Central memory CD8-positive, alpha-beta T cell (primary cell): ENCODE results near the gene ORM1.
A peak's percentile ranks its signal among the peaks of the same experiment; 100 is the strongest.

Experiments
- ATAC-seq: fragments of 150-1000 bp; cut with Tn5 transposase; replicated peaks from 2 replicates; pipeline ENCODE4 v1.10.0; 2022; ENCODE audit warnings: mild to moderate bottlenecking, moderate FRiP score, moderate number of reproducible peaks; ENCODE audit not compliant: poor library complexity, severe bottlenecking; ENCODE audit errors: extremely low read depth
- DNase-seq, 2 donors: peaks; one replicate each; pipeline ENCODE4 v3.0.0; 2021; ENCODE audit warnings: low spot score in 2 of 2
- H3K27ac Mint-ChIP-seq: one replicate; pipeline ENCODE4 v1.8.0; 2022; ENCODE audit warnings: low read depth, mild to moderate bottlenecking, moderate library complexity, mixed read lengths
- H3K27me3 Mint-ChIP-seq: one replicate; pipeline ENCODE4 v1.8.0; 2022; ENCODE audit warnings: mixed read lengths
- H3K36me3 Mint-ChIP-seq: one replicate; pipeline ENCODE4 v1.8.0; 2022; ENCODE audit warnings: mild to moderate bottlenecking, moderate library complexity, mixed read lengths; ENCODE audit not compliant: insufficient read depth
- H3K4me1 Mint-ChIP-seq: one replicate; pipeline ENCODE4 v1.8.0; 2022; ENCODE audit warnings: mixed read lengths
- H3K4me3 Mint-ChIP-seq: one replicate; pipeline ENCODE4 v1.8.0; 2022; ENCODE audit warnings: mild to moderate bottlenecking, moderate library complexity, mixed read lengths
- H3K9me3 Mint-ChIP-seq: one replicate; pipeline ENCODE4 v1.8.0; 2022; ENCODE audit warnings: mixed read lengths

Gene ORM1

GRCh38 chr9:114338187-114338586, 15.3 kb downstream of the ORM1 start:
- no peaks in the 10 kb centered on the region for H3K27me3 Mint-ChIP-seq
- H3K4me1 Mint-ChIP-seq = peaks cover 18% of the 10 kb centered on the region
- no peak overlapping the region for H3K27ac Mint-ChIP-seq
- peaks cover 74% of the 10 kb centered on the region for H3K36me3 Mint-ChIP-seq
- no peaks in the 10 kb centered on the region for H3K9me3 Mint-ChIP-seq
- ATAC-seq = no peak
- no peak for DNase-seq
- no peak overlapping the region for H3K4me3 Mint-ChIP-seq

DNA sequence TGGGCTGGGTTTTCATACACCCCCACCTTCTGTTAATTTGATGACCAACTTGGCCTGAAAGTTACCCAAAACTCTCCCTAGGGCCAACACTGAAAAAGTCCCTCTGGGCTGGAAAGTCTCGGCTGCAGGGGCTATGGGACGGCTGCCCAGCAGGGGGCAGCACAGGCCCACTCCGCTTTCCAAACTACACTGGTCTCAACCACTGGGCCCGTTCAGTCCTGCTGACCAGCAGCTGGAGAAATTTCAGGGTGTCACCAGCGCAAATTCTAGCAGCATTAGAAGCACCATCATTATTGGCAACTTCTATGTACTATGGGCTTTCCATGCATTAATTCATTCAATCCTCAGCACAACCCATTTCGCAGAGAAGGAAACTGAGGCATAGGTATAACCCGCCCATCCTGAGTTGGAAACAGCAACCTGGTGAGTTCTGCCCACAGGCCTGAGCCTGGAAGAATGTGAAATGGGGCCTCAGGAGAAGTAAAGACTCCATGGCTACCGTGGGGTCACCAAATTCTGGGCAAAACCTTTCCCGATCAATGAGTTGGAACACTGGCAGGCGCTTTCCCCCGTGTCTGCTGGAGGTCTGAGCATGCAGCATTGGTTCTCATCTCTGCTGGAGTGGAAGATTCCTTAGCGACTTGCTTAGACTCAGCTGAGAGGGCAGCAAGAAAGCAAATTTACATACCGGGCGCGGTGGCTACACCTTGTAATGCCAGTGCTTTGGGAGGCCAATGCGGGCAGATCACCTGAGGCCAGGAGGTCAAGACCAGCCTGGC, 16.4 kb downstream of the ORM1 start:
- ATAC-seq = peak; percentile 38
- DNase-seq = peak; percentile 27 to 43
- no peaks in the 10 kb centered on the region for H3K27me3 Mint-ChIP-seq
- H3K4me3 Mint-ChIP-seq = no peak overlapping the region
- H3K27ac Mint-ChIP-seq = peak overlapping the region; percentile 49
- H3K36me3 Mint-ChIP-seq = peaks cover 83% of the 10 kb centered on the region
- H3K4me1 Mint-ChIP-seq = peaks cover 24% of the 10 kb centered on the region
- H3K9me3 Mint-ChIP-seq = no peaks in the 10 kb centered on the region

DNA sequence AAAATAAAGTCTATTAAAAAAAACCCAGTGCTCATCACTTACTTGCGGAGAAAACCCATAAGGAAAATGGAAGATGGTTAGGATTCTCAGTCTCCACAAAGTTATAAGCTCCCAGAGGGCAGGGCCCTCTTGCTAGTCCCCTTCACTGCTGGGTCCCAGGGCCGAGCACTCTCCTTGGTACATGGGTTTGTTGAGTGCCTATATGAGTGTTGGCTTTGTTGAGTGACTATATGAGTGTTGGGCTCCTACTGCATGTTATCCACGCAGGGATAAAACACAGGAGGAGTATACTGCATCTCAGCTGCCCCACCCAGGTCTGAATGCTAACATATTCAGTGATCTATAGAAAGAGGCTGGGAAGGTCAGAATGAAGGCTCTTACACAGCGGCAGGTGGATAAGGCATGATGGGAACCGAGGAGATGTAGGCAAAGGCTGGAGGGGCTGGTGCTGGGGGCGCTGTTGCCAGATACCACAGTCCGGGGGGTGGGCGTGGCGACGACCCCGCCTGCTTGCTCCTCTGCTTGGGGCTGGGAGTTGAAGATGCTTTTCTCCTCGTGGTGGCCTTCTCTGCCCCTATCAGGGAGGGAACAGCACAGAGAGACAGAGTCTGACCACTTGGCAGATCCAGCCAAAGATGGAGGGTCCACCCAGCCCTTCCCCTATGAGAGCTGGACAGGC, 18.4 kb downstream of the ORM1 start:
- Mint-ChIP-seq H3K27ac (peak overlapping the region; percentile 85), H3K4me1 (peaks cover 24% of the 10 kb centered on the region), H3K36me3 (peaks cover 83% of the 10 kb centered on the region), H3K9me3 (no peaks in the 10 kb centered on the region), H3K27me3 (no peaks in the 10 kb centered on the region), H3K4me3 (no peak overlapping the region)
- DNase-seq (no peak), ATAC-seq (no peak)

- Mint-ChIP-seq H3K9me3 (no peaks in the 10 kb centered on the region), H3K36me3 (peaks cover 84% of the 10 kb centered on the region), H3K4me3 (no peak overlapping the region), H3K27me3 (no peaks in the 10 kb centered on the region), H3K27ac (peak overlapping the region; percentile 85), H3K4me1 (peaks cover 24% of the 10 kb centered on the region)
- DNase-seq (no peak), ATAC-seq (no peak)
Measured at GRCh38 chr9:114341991-114342390, 19.1 kb downstream of the ORM1 start.

DNA sequence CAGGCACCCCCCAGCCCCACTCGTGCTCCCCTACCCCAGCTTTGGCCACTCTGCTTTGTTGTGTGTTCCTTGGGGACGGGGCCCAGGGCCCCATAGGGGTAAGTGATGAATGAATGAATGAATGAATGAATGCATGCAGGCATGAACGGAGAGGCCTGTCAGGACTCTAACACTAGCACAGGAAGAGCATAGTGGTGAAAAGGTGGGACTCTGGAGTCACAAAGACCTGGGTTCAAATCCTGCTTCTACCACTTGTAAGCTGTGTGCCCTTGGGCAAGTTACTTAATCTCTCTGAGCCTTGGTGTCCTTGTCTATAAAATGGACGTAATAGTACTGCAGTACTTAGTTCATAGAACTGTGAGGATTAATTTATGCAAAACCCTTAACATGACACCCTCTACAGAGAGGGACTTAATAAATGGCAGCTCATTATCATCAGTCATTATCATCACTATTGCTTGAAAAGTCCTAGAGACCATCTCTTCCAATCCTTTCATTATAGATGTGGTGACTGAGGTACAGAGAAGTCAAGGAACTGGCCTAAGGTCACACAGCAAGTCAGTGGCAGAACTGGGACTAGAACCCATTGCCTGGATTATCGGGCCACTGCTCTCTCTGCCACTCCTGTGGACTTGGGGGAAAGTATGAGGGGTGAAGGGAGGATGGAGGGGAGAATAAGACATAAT, 20.0 kb downstream of the ORM1 start:
- Mint-ChIP-seq H3K4me3 (no peak overlapping the region), H3K4me1 (peaks cover 24% of the 10 kb centered on the region), H3K9me3 (no peaks in the 10 kb centered on the region), H3K27ac (peak overlapping the region; percentile 32), H3K27me3 (no peaks in the 10 kb centered on the region), H3K36me3 (peaks cover 84% of the 10 kb centered on the region)
- DNase-seq = no peak
- ATAC-seq = no peak

DNA sequence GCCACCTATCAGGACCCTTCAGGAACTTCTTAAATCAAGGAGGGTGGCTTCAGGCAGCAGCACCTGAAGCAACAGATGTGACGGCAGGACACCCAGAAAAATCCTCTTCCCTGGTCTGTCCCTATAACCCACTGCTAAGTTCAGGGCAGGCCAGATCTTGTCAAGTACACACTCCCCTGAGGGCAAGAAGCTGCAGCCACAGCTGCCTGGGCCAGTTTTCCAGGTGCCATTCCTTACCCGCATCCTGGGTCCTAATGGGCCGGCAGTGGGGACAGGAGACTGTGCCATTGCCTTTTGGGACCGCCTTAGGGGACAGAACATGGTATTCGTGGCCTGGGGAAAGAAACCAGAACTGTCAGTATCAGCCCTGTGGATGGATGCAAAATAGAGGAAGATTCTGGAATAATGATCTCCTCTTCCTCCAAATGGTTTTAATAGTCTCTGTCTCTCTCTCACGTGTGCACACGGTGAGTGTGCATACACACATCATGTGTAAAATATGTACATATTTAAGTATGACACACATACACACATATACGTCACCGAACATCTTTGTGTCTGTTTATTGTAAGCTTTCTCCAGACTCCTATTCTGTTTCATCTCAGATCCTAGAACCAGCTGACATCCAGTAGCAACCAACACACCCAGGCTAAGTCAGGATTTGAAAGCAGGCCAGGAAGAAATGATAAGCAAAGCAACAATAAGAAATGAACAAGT, 20.7 kb downstream of the ORM1 start:
- peaks cover 86% of the 10 kb centered on the region for H3K36me3 Mint-ChIP-seq
- ATAC-seq (no peak), DNase-seq (no peak)
- no peak overlapping the region for H3K4me3 Mint-ChIP-seq
- no peaks in the 10 kb centered on the region for H3K9me3 Mint-ChIP-seq
- peaks cover 31% of the 10 kb centered on the region for H3K4me1 Mint-ChIP-seq
- H3K27me3 Mint-ChIP-seq = no peaks in the 10 kb centered on the region
- H3K27ac Mint-ChIP-seq = peak overlapping the region; percentile 80

DNA sequence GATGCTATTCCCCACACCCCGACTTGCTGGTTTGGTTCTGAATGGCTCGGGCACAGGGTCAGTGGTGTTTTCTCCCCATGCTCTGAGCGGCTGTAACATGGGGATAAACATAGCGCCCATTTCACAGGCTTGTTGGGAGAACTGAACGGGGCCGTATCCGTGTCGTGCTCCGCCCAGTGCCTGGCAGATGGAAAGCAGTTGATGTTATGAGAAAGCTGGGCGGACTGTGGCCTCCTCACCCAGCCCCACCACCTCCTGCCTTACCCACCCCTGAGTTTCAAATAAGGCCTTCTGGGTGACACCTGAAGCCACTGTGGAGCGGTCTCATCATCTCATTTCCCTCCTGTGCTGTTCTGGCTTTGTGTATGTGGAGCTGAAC, 21.3 kb downstream of the ORM1 start:
- peaks cover 87% of the 10 kb centered on the region for H3K36me3 Mint-ChIP-seq
- ATAC-seq = no peak
- no peaks in the 10 kb centered on the region for H3K9me3 Mint-ChIP-seq
- no peak for DNase-seq
- no peaks in the 10 kb centered on the region for H3K27me3 Mint-ChIP-seq
- peak overlapping the region; percentile 80 for H3K27ac Mint-ChIP-seq
- no peak overlapping the region for H3K4me3 Mint-ChIP-seq
- peaks cover 37% of the 10 kb centered on the region for H3K4me1 Mint-ChIP-seq

GRCh38 chr9:114344692-114345091, 21.8 kb downstream of the ORM1 start:
- ATAC-seq (no peak), DNase-seq (no peak)

GRCh38 chr9:114345493-114346065, 22.7 kb downstream of the ORM1 start:
- H3K27me3 Mint-ChIP-seq = no peaks in the 10 kb centered on the region
- no peak overlapping the region for H3K27ac Mint-ChIP-seq
- no peak for ATAC-seq
- peaks cover 92% of the 10 kb centered on the region for H3K36me3 Mint-ChIP-seq
- H3K4me3 Mint-ChIP-seq = no peak overlapping the region
- no peak for DNase-seq
- no peaks in the 10 kb centered on the region for H3K9me3 Mint-ChIP-seq
- peaks cover 51% of the 10 kb centered on the region for H3K4me1 Mint-ChIP-seq

More at GRCh38 chr9:114344692-114345091, 21.8 kb downstream of the ORM1 start:
- Mint-ChIP-seq H3K27ac (peak overlapping the region; percentile 80), H3K27me3 (no peaks in the 10 kb centered on the region), H3K36me3 (peaks cover 91% of the 10 kb centered on the region), H3K9me3 (no peaks in the 10 kb centered on the region), H3K4me3 (no peak overlapping the region), H3K4me1 (peaks cover 42% of the 10 kb centered on the region)

DNA sequence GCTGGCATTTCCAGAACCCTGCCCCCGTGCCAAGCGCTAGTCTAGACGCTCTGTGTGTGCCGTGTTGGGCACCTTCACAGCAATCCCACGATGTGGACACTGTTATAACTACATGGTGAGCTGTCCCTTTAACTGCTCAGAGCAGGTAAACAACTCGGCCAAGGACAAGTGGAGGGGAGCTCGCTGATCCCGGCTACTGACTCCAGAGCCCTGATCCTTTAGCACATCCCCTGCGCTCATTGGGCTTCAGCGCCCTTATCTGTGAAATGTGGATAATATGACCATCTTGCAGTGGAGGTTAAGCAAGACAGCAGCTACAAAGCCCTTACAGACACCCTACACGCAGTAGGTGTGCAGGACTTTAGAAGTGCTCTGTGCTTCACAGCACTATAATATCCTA, 23.2 kb downstream of the ORM1 start:
- no peak overlapping the region for H3K4me3 Mint-ChIP-seq
- DNase-seq = no peak
- H3K27me3 Mint-ChIP-seq = no peaks in the 10 kb centered on the region
- no peaks in the 10 kb centered on the region for H3K9me3 Mint-ChIP-seq
- peaks cover 91% of the 10 kb centered on the region for H3K36me3 Mint-ChIP-seq
- ATAC-seq = no peak
- peaks cover 55% of the 10 kb centered on the region for H3K4me1 Mint-ChIP-seq
- no peak overlapping the region for H3K27ac Mint-ChIP-seq

DNA sequence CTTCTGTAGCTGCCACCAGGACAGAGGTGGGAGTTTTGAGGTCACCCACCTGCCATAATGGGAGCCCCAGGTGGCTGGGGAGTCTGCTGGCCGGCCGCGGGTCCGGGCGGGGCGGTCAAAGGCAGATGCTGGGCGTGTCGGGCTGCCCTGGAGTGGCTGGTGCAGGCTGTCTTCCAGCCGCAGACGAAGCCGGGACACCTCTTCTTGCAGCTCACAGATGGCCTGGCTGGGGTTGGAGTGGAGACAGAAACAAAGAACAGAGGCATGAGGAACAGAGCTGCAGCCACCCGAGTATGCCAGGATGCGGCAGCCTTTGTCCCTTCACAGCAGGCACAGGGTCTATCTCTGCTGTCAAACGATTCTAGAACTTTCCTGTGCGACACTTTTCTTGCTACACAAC, 24.8 kb downstream of the ORM1 start:
- ATAC-seq = no peak
- peaks cover 95% of the 10 kb centered on the region for H3K36me3 Mint-ChIP-seq

GRCh38 chr9:114348261-114348905, 25.5 kb downstream of the ORM1 start:
- no peak for DNase-seq
- H3K27me3 Mint-ChIP-seq = no peaks in the 10 kb centered on the region
- H3K36me3 Mint-ChIP-seq = peaks cover 95% of the 10 kb centered on the region
- peaks cover 45% of the 10 kb centered on the region for H3K4me1 Mint-ChIP-seq
- peak overlapping the region; percentile 13 for H3K4me3 Mint-ChIP-seq
- H3K9me3 Mint-ChIP-seq = no peaks in the 10 kb centered on the region
- no peak for ATAC-seq
- peak overlapping the region; percentile 91 for H3K27ac Mint-ChIP-seq

More for the DNA sequence above, 24.8 kb downstream of the ORM1 start:
- H3K27me3 Mint-ChIP-seq = no peaks in the 10 kb centered on the region
- no peaks in the 10 kb centered on the region for H3K9me3 Mint-ChIP-seq
- H3K27ac Mint-ChIP-seq = peak overlapping the region; percentile 91
- H3K4me1 Mint-ChIP-seq = peaks cover 45% of the 10 kb centered on the region
- DNase-seq = no peak
- H3K4me3 Mint-ChIP-seq = no peak overlapping the region
